A549 (cell line): Measurements from ENCODE around the gene SPDYC.

Experiments
- CHD2 ChIP-seq: fragments of 150-350 bp; IDR thresholded peaks from 2 replicates; pipeline ENCODE4 v1.6.1; 2014; ENCODE audit warnings: low read length; ENCODE audit not compliant: partially characterized antibody
- ESRRA ChIP-seq: fragments of 150-350 bp; IDR thresholded peaks from 2 replicates; pipeline ENCODE4 v1.6.1; 2014; ENCODE audit warnings: mild to moderate bottlenecking, low read length, borderline replicate concordance
- HDAC2 ChIP-seq: fragments of 200-600 bp; sonication (generic); IDR thresholded peaks from 2 replicates; pipeline ENCODE4 v1.6.1; 2016
- JUN ChIP-seq, 2 experiments: fragments of >200 bp; sonication (Bioruptor Twin); formaldehyde crosslinking; IDR thresholded peaks; 2 replicates in 1 of 2; 3 replicates in 1 of 2; pipeline ENCODE4 v1.6.1; 2016 to 2017
- MAX ChIP-seq: IDR thresholded peaks from 2 replicates; pipeline ENCODE4 v1.6.1; 2012
- POLR2A ChIP-seq: IDR thresholded peaks from 2 replicates; pipeline ENCODE4 v1.6.1; 2012; ENCODE audit warnings: mild to moderate bottlenecking, low read length
- RNF2 ChIP-seq: fragments of 200-600 bp; sonication (generic); IDR thresholded peaks from 2 replicates; pipeline ENCODE4 v1.6.1; 2016; ENCODE audit warnings: low read depth, mild to moderate bottlenecking, antibody characterized with exemption, moderate library complexity, borderline replicate concordance
- TF ChIP-seq, protein P1 (sequence below): fragments of >200 bp; sonication (Bioruptor Twin); formaldehyde crosslinking; IDR thresholded peaks from 3 replicates; pipeline ENCODE4 v1.5.1; 2016

DNA sequence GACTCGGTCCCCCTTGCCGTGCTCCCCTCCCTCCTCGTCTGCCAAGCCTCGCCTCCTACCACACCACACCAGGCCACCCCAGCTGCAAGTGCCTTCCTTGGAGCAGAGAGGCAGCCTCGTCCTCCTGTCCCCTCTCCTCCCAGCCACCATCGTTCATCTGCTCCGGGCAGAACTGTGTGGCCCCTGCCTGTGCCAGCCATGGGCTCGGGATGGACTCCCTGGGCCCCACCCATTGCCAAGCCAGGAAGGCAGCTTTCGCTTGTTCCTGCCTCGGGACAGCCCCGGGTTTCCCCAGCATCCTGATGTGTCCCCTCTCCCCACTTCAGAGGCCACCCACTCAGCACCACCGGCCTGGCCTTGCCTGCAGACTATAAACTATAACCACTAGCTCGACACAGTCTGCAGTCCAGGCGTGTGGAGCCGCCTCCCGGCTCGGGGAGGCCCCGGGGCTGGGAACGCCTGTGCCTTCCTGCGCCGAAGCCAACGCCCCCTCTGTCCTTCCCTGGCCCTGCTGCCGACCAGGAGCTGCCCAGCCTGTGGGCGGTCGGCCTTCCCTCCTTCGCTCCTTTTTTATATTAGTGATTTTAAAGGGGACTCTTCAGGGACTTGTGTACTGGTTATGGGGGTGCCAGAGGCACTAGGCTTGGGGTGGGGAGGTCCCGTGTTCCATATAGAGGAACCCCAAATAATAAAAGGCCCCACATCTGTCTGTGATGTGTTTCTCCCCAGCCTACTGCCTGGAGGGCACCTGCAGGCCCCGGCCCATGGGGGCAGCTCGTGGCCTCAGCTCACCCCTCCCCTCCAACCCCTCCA lies 41.5 kb downstream of the SPDYC start:
- TF ChIP-seq HDAC2 (no peak), RNF2 (no peak), CHD2 (no peak), POLR2A (no peak), JUN (IDR thresholded peaks at IDR 0.05) (no peak), ESRRA (no peak), MAX (no peak)
- TF ChIP-seq, protein P1, sequence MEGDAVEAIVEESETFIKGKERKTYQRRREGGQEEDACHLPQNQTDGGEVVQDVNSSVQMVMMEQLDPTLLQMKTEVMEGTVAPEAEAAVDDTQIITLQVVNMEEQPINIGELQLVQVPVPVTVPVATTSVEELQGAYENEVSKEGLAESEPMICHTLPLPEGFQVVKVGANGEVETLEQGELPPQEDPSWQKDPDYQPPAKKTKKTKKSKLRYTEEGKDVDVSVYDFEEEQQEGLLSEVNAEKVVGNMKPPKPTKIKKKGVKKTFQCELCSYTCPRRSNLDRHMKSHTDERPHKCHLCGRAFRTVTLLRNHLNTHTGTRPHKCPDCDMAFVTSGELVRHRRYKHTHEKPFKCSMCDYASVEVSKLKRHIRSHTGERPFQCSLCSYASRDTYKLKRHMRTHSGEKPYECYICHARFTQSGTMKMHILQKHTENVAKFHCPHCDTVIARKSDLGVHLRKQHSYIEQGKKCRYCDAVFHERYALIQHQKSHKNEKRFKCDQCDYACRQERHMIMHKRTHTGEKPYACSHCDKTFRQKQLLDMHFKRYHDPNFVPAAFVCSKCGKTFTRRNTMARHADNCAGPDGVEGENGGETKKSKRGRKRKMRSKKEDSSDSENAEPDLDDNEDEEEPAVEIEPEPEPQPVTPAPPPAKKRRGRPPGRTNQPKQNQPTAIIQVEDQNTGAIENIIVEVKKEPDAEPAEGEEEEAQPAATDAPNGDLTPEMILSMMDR, result no peak
